HUES64 (cell line): Measurements from ENCODE around the gene ZBTB11.
"Not testable (repeated sequence)": the region's sequence is repeated elsewhere in the genome, so short reads cannot be mapped to it uniquely, and the experiment has no call there.

Experiments used
- H3K27ac ChIP-seq: 2 replicates; pipeline ENCODE4 v1.7.0; 2013; ENCODE audit warnings: low read depth, low read length, inconsistent platforms
- H3K27me3 ChIP-seq: 2 replicates; pipeline ENCODE4 v1.6.1; 2013; ENCODE audit warnings: mild to moderate bottlenecking, low read length; ENCODE audit not compliant: insufficient read depth
- H3K36me3 ChIP-seq: 2 replicates; pipeline ENCODE4 v1.6.1; 2013; ENCODE audit warnings: mild to moderate bottlenecking, low read length; ENCODE audit not compliant: insufficient read depth
- H3K4me1 ChIP-seq: 2 replicates; pipeline ENCODE4 v1.6.1; 2013; ENCODE audit warnings: mild to moderate bottlenecking, low read length, moderate library complexity; ENCODE audit not compliant: insufficient read depth
- H3K4me3 ChIP-seq: 2 replicates; pipeline ENCODE4 v1.5.1; 2013; ENCODE audit warnings: mild to moderate bottlenecking, low read length, moderate library complexity
- H3K9ac ChIP-seq: 2 replicates; pipeline ENCODE4 v1.6.1; 2013; ENCODE audit warnings: mild to moderate bottlenecking, low read depth, low read length
- H3K9me3 ChIP-seq: 2 replicates; pipeline ENCODE4 v1.6.1; 2013; ENCODE audit warnings: low read depth, low read length; ENCODE audit not compliant: insufficient read depth
- WGBS: fragments of 150-250, 120-280 bp; methylation state at CpG from one replicate; pipeline ENCODE4 v1.1.7; 2013; ENCODE audit warnings: missing lambda C conversion rate; 5-methylcytosine and 5-hydroxymethylcytosine counted together

ZBTB11 gene

GRCh38 chr3:101642441-101642840 is 34.5 kb downstream of the ZBTB11 start:
- Histone ChIP-seq H3K27ac (no peak overlapping the region), H3K9me3 (no peaks in the 10 kb centered on the region), H3K4me1 (peaks cover 18% of the 10 kb centered on the region; the same call in 1 of the 2 replicates), H3K36me3 (no peaks in the 10 kb centered on the region), H3K27me3 (no peaks in the 10 kb centered on the region), H3K4me3 (no peak overlapping the region), H3K9ac (no peak overlapping the region)
- 90% methylated on average over 2 of the region's 3 CpGs for WGBS

- not testable (repeated sequence) for H3K27me3 ChIP-seq, H3K27ac ChIP-seq, H3K36me3 ChIP-seq, H3K9ac ChIP-seq, H3K9me3 ChIP-seq, H3K4me3 ChIP-seq
- H3K4me1 ChIP-seq = peaks cover 18% of the 10 kb centered on the region; the same call in 1 of the 2 replicates
- 85% methylated on average over 14 of the region's 14 CpGs for WGBS
These were observed 35.4 kb downstream of the ZBTB11 start for GRCh38 chr3:101641397-101642115.

GRCh38 chr3:101640256-101640655 is 36.7 kb downstream of the ZBTB11 start:
- Histone ChIP-seq H3K27ac (no peak overlapping the region), H3K9me3 (no peaks in the 10 kb centered on the region), H3K9ac (no peak overlapping the region), H3K4me1 (peaks cover 20% of the 10 kb centered on the region; the same call in 1 of the 2 replicates), H3K36me3 (no peaks in the 10 kb centered on the region), H3K27me3 (no peaks in the 10 kb centered on the region), H3K4me3 (no peak overlapping the region)
- WGBS = 93% methylated on average over 10 of the region's 10 CpGs

- H3K9me3 ChIP-seq = no peaks in the 10 kb centered on the region
- H3K4me3 ChIP-seq = no peak overlapping the region
- H3K27ac ChIP-seq = no peak overlapping the region
- no peaks in the 10 kb centered on the region for H3K27me3 ChIP-seq
- peaks cover 26% of the 10 kb centered on the region for H3K4me1 ChIP-seq
- WGBS = 90% methylated on average over 18 of the region's 18 CpGs
- H3K9ac ChIP-seq = no peak overlapping the region
- no peaks in the 10 kb centered on the region for H3K36me3 ChIP-seq
These were observed 37.5 kb downstream of the ZBTB11 start for GRCh38 chr3:101639280-101639963.

- WGBS = 71% methylated on average over 10 of the region's 10 CpGs
- Histone ChIP-seq H3K4me1 (peaks cover 21% of the 10 kb centered on the region), H3K27ac (no peak overlapping the region), H3K9ac (no peak overlapping the region), H3K9me3 (no peaks in the 10 kb centered on the region), H3K36me3 (no peaks in the 10 kb centered on the region), H3K4me3 (no peak overlapping the region), H3K27me3 (no peaks in the 10 kb centered on the region)
These were observed 38.6 kb downstream of the ZBTB11 start for GRCh38 chr3:101638261-101638745.

- Histone ChIP-seq H3K9me3 (no peaks in the 10 kb centered on the region), H3K36me3 (no peaks in the 10 kb centered on the region), H3K4me3 (no peak overlapping the region), H3K27ac (no peak overlapping the region), H3K4me1 (peaks cover 17% of the 10 kb centered on the region), H3K9ac (no peak overlapping the region), H3K27me3 (no peaks in the 10 kb centered on the region)
- 87% methylated on average over 10 of the region's 10 CpGs for WGBS
These were observed 39.5 kb downstream of the ZBTB11 start for GRCh38 chr3:101637451-101637850.

GRCh38 chr3:101635954-101636798 is 40.8 kb downstream of the ZBTB11 start:
- H3K4me3 ChIP-seq = no peak overlapping the region
- 54% methylated on average over 18 of the region's 18 CpGs for WGBS
- no peak overlapping the region for H3K27ac ChIP-seq
- no peaks in the 10 kb centered on the region for H3K9me3 ChIP-seq
- no peaks in the 10 kb centered on the region for H3K27me3 ChIP-seq
- H3K9ac ChIP-seq = no peak overlapping the region
- H3K4me1 ChIP-seq = peaks cover 17% of the 10 kb centered on the region
- no peaks in the 10 kb centered on the region for H3K36me3 ChIP-seq

- 87% methylated on average over 9 of the region's 9 CpGs for WGBS
- H3K4me1 ChIP-seq = peaks cover 17% of the 10 kb centered on the region
- no peak overlapping the region for H3K4me3 ChIP-seq
- H3K27me3 ChIP-seq = no peaks in the 10 kb centered on the region
- no peaks in the 10 kb centered on the region for H3K9me3 ChIP-seq
- H3K36me3 ChIP-seq = no peaks in the 10 kb centered on the region
- no peak overlapping the region for H3K9ac ChIP-seq
- H3K27ac ChIP-seq = no peak overlapping the region
These were observed 41.6 kb downstream of the ZBTB11 start for GRCh38 chr3:101635345-101635744.

- Histone ChIP-seq H3K4me1 (peaks cover 17% of the 10 kb centered on the region), H3K4me3 (no peak overlapping the region), H3K27ac (no peak overlapping the region), H3K27me3 (no peaks in the 10 kb centered on the region), H3K9me3 (no peaks in the 10 kb centered on the region), H3K9ac (no peak overlapping the region), H3K36me3 (no peaks in the 10 kb centered on the region)
- 84% methylated on average over 9 of the region's 9 CpGs for WGBS
These were observed 42.2 kb downstream of the ZBTB11 start for GRCh38 chr3:101634591-101635196.

GRCh38 chr3:101633186-101633585 is 43.7 kb downstream of the ZBTB11 start:
- H3K4me3 ChIP-seq = no peak overlapping the region
- H3K4me1 ChIP-seq = peaks cover 14% of the 10 kb centered on the region
- H3K27ac ChIP-seq = no peak overlapping the region
- no peak overlapping the region for H3K9ac ChIP-seq
- no peaks in the 10 kb centered on the region for H3K36me3 ChIP-seq
- H3K27me3 ChIP-seq = no peaks in the 10 kb centered on the region
- H3K9me3 ChIP-seq = no peaks in the 10 kb centered on the region
- WGBS = 94% methylated on average over 10 of the region's 10 CpGs
